HFFc6 (cell line): Measurements from ENCODE around the gene TPD52L2. TPM values are rescaled to one million over a fixed set of nuclear protein-coding genes. Genes with fewer than 3 reads are reported as not detected.

Experiments used
- DNase-seq: peaks from one replicate; pipeline ENCODE4 v3.0.0-alpha.2; 2018
- H3K27ac Mint-ChIP-seq: 2 replicates; pipeline ENCODE4 v1.8.0; 2020; ENCODE audit warnings: mild to moderate bottlenecking, mixed read lengths
- H3K27me3 Mint-ChIP-seq: 2 replicates; pipeline ENCODE4 v1.8.0; 2021; ENCODE audit warnings: mild to moderate bottlenecking, moderate library complexity, mixed read lengths; ENCODE audit not compliant: insufficient read depth
- H3K36me3 Mint-ChIP-seq: 2 replicates; pipeline ENCODE4 v1.8.0; 2021; ENCODE audit warnings: low read depth, mixed read lengths
- H3K4me1 Mint-ChIP-seq: 2 replicates; pipeline ENCODE4 v1.8.0; 2020; ENCODE audit warnings: low read depth, mixed read lengths
- H3K4me3 Mint-ChIP-seq: 2 replicates; pipeline ENCODE4 v1.8.0; 2020; ENCODE audit warnings: mild to moderate bottlenecking, moderate library complexity, mixed read lengths
- H3K9me3 Mint-ChIP-seq: 2 replicates; pipeline ENCODE4 v1.8.0; 2020; ENCODE audit warnings: mild to moderate bottlenecking, mixed read lengths
- CTCF ChIP-seq: fragments of 200-600 bp; sonication (generic); IDR thresholded peaks from 2 replicates; pipeline ENCODE4 v1.5.0; 2021; ENCODE audit warnings: antibody characterized with exemption, mild to moderate bottlenecking
- microRNA-seq: library from miRNA; unstranded; fragments of <30 nt; microRNA quantifications from one replicate; pipeline ENCODE4, GENCODE V29; 2019
- total RNA-seq, 6 experiments: library from RNA; stranded (reverse); fragmentation: NEBNext Ultra II Directional; extraction: Animal tissue kit (Norgen Biotek cat#: 25700); gene quantifications; 2 replicates in 1 of 6; 3 replicates in 5 of 6; pipeline ENCODE4 v1.2.3, GENCODE V29; 2021

Gene TPD52L2
- total RNA-seq, 6 experiments from 2014 or later: 161 to 196 (median 169) TPM

- no peak overlapping the region for H3K27ac Mint-ChIP-seq
These were observed 70.4 kb downstream of the TPD52L2 start for GRCh38 chr20:63935447-63935846.

GRCh38 chr20:63937596-63937995 lies 72.5 kb downstream of the TPD52L2 start:
- peaks cover 24% of the 10 kb centered on the region for H3K36me3 Mint-ChIP-seq
- DNase-seq: no peak
- no peak for TF ChIP-seq CTCF
- H3K4me1 Mint-ChIP-seq: no peaks in the 10 kb centered on the region
- H3K9me3 Mint-ChIP-seq: no peaks in the 10 kb centered on the region
- peak overlapping the region; percentile 14; the same call in 1 of the 2 replicates for H3K27ac Mint-ChIP-seq
- H3K27me3 Mint-ChIP-seq: no peaks in the 10 kb centered on the region
- H3K4me3 Mint-ChIP-seq: no peak overlapping the region

More at GRCh38 chr20:63935447-63935846, 70.4 kb downstream of the TPD52L2 start:
- Mint-ChIP-seq H3K4me3 (no peak overlapping the region), H3K36me3 (peaks cover 40% of the 10 kb centered on the region), H3K27me3 (peaks cover 2% of the 10 kb centered on the region), H3K4me1 (no peaks in the 10 kb centered on the region), H3K9me3 (no peaks in the 10 kb centered on the region)
- no peak for DNase-seq
- no peak for TF ChIP-seq CTCF

GRCh38 chr20:63939061-63939935 lies 74.2 kb downstream of the TPD52L2 start:
- Mint-ChIP-seq H3K27ac (no peak overlapping the region), H3K4me1 (no peaks in the 10 kb centered on the region), H3K27me3 (peaks cover 4% of the 10 kb centered on the region), H3K4me3 (no peak overlapping the region), H3K36me3 (peaks cover 24% of the 10 kb centered on the region), H3K9me3 (no peaks in the 10 kb centered on the region)
- TF ChIP-seq CTCF: no peak
- DNase-seq: no peak

GRCh38 chr20:63940071-63940471 lies 75.0 kb downstream of the TPD52L2 start:
- TF ChIP-seq CTCF: no peak
- no peak for DNase-seq
- Mint-ChIP-seq H3K4me1 (no peaks in the 10 kb centered on the region), H3K27me3 (peaks cover 4% of the 10 kb centered on the region), H3K27ac (no peak overlapping the region), H3K4me3 (no peak overlapping the region), H3K9me3 (no peaks in the 10 kb centered on the region), H3K36me3 (peaks cover 17% of the 10 kb centered on the region)

- no peaks in the 10 kb centered on the region for H3K4me1 Mint-ChIP-seq
- peaks cover 15% of the 10 kb centered on the region for H3K36me3 Mint-ChIP-seq
- TF ChIP-seq CTCF: no peak
- no peak overlapping the region for H3K4me3 Mint-ChIP-seq
- peaks cover 4% of the 10 kb centered on the region for H3K27me3 Mint-ChIP-seq
- no peak overlapping the region for H3K27ac Mint-ChIP-seq
- no peak for DNase-seq
- H3K9me3 Mint-ChIP-seq: no peaks in the 10 kb centered on the region
These were observed 75.6 kb downstream of the TPD52L2 start for GRCh38 chr20:63940472-63941266.

Small RNAs within 50 kb of the gene (microRNA-seq; reads per million reads assigned to microRNA genes)
- 7.0 reads per million for gene MIR1914
- gene MIR941-1: not detected
- not detected for gene MIR941-2
- not detected for gene MIR941-3
- gene MIR941-4: not detected
- gene MIR941-5: not detected

Other genes starting within 250 kb of the TPD52L2 start
- gene GMEB2, start 238.2 kb upstream of the TPD52L2 start, total RNA-seq: 10 to 100 TPM; 10.9 to 12.4 (median 12.0) TPM
- gene STMN3, start 211.8 kb upstream of the TPD52L2 start, total RNA-seq: 1 to 10 TPM in 5 of 6 experiments, under 1 TPM in 1; 0.77 to 3.2 (median 1.5) TPM
- 10 to 100 TPM; 19.0 to 26.8 (median 22.7) TPM for gene RTEL1, start 207.0 kb upstream of the TPD52L2 start, total RNA-seq
- gene TNFRSF6B, start 168.6 kb upstream of the TPD52L2 start, total RNA-seq: 1 to 10 TPM in 3 of 6 experiments, under 1 TPM in 3; 0.33 to 1.8 (median 1.1) TPM
- gene ARFRP1, start 157.3 kb upstream of the TPD52L2 start, total RNA-seq: 10 to 100 TPM; 35.1 to 44.2 (median 37.4) TPM
- gene ZGPAT, start 157.2 kb upstream of the TPD52L2 start, total RNA-seq: 10 to 100 TPM; 18.3 to 22.9 (median 19.6) TPM
- gene LIME1, start 128.6 kb upstream of the TPD52L2 start, total RNA-seq: 1 to 10 TPM; 3.4 to 6.1 (median 4.6) TPM
- 100 to 1,000 TPM in 3 of 6 experiments, 10 to 100 TPM in 3; 89.6 to 122 (median 102) TPM for gene SLC2A4RG, start 125.5 kb upstream of the TPD52L2 start, total RNA-seq
- gene ZBTB46, start 34.0 kb upstream of the TPD52L2 start, total RNA-seq: 1 to 10 TPM in 2 of 6 experiments, under 1 TPM in 4; 0.38 to 1.1 (median 0.64) TPM
- not detected for gene ABHD16B, start 3.8 kb upstream of the TPD52L2 start, total RNA-seq
- gene DNAJC5, start 29.9 kb downstream of the TPD52L2 start, total RNA-seq: 10 to 100 TPM; 52.0 to 65.8 (median 56.2) TPM
- gene UCKL1, start 91.1 kb downstream of the TPD52L2 start, total RNA-seq: 10 to 100 TPM; 17.2 to 21.7 (median 19.4) TPM
- gene ZNF512B, start 104.7 kb downstream of the TPD52L2 start, total RNA-seq: 10 to 100 TPM; 20.7 to 26.1 (median 21.4) TPM
- 1 to 10 TPM; 1.3 to 3.0 (median 2.1) TPM for gene SAMD10, start 114.4 kb downstream of the TPD52L2 start, total RNA-seq
- 10 to 100 TPM; 70.7 to 73.2 (median 72.9) TPM for gene PRPF6, start 115.9 kb downstream of the TPD52L2 start, total RNA-seq
- under 1 TPM; 0.32 to 0.57 (median 0.42) TPM for gene C20orf204, start 170.9 kb downstream of the TPD52L2 start, total RNA-seq
- gene SOX18, start 184.4 kb downstream of the TPD52L2 start, total RNA-seq: under 1 TPM in 2 of 6 experiments, not detected in 4; 0.10 to 0.17 TPM
- 10 to 100 TPM; 36.8 to 47.4 (median 41.5) TPM for gene TCEA2, start 197.9 kb downstream of the TPD52L2 start, total RNA-seq
- gene RGS19, start 214.2 kb downstream of the TPD52L2 start, total RNA-seq: 10 to 100 TPM; 11.0 to 16.3 (median 12.9) TPM
- under 1 TPM; 0.27 to 1.00 (median 0.41) TPM for gene OPRL1, start 214.8 kb downstream of the TPD52L2 start, total RNA-seq
- gene LKAAEAR1, start 219.1 kb downstream of the TPD52L2 start, total RNA-seq: not detected
- gene NPBWR2, start 242.3 kb downstream of the TPD52L2 start, total RNA-seq: not detected